Uterus (tissue), 4 donors: ENCODE results near the gene COL6A3. TPM values are rescaled to one million over a fixed set of nuclear protein-coding genes. Genes with fewer than 3 reads are reported as not detected.

Source experiments
- DNase-seq, 2 donors: peaks; one replicate each; pipeline ENCODE4 v3.0.0-alpha.2; 2019 to 2020
- H3K27ac ChIP-seq, 2 donors: fragments of 200-600 bp; sonication (generic); 1 replicate in 1 of 2; 2 replicates in 1 of 2; pipeline ENCODE4 v1.5.1; 2016 to 2018
- H3K27me3 ChIP-seq, 2 donors: fragments of 200-600 bp; sonication (generic); one replicate each; pipeline ENCODE4 v1.5.1; 2018 to 2019; ENCODE audit warnings: control low read depth in 1 of 2
- H3K36me3 ChIP-seq, 2 donors: fragments of 200-600 bp; sonication (generic); one replicate each; pipeline ENCODE4 v1.5.1; 2019; ENCODE audit warnings: control low read depth in 1 of 2
- H3K4me1 ChIP-seq, 2 donors: fragments of 200-600 bp; sonication (generic); one replicate each; pipeline ENCODE4 v1.5.1; 2018 to 2019; ENCODE audit warnings: control low read depth in 1 of 2
- H3K4me3 ChIP-seq, 2 donors: fragments of 200-600 bp; sonication (generic); 1 replicate in 1 of 2; 2 replicates in 1 of 2; pipeline ENCODE4 v1.5.1; 2018 to 2019; ENCODE audit warnings: mild to moderate bottlenecking in 1 of 2
- H3K9me3 ChIP-seq, 2 donors: fragments of 200-600 bp; sonication (generic); one replicate each; pipeline ENCODE4 v1.5.1; 2019; ENCODE audit warnings: control low read depth in 1 of 2
- CTCF ChIP-seq, 4 experiments: fragments of 200-600 bp in 2 of 4; fragments of 450-650 bp in 2 of 4; sonication (generic) in 2 of 4; IDR thresholded peaks; one replicate each; pipeline ENCODE4 v1.5.1; 2016 to 2019; ENCODE audit warnings: antibody characterized with exemption in 4 of 4, mild to moderate bottlenecking in 2 of 4, moderate library complexity in 1 of 4
- POLR2A ChIP-seq, 2 donors: fragments of 450-650 bp; IDR thresholded peaks; one replicate each; pipeline ENCODE4 v1.6.1; 2016; ENCODE audit warnings: antibody characterized with exemption in 2 of 2, mild to moderate bottlenecking in 1 of 2, moderate library complexity in 1 of 2
- intact Hi-C: fragments of 100-400 bp; cut with DNase I; formaldehyde crosslinking; loops from one replicate; pipeline ENCODE4 v1.15.1; 2023; ENCODE audit warnings: low total_unique reads
- total RNA-seq, 4 donors: library from RNA; depleted of rRNA in 3 of 4; stranded (reverse); fragments of >200 nt in 3 of 4; gene quantifications; one replicate each; pipeline versions ENCODE4 v1.1.0 to v1.2.4, GENCODE V29; 2014 to 2023
- donor health status: DM: yes; HTN: yes; CAD: no.

Gene COL6A3
- total RNA-seq, 4 donors from 2014 or later = 164 to 1,719 (median 447) TPM

GRCh38 chr2:237440819-237441281 lies 26.9 kb upstream of the COL6A3 start:
- TF ChIP-seq CTCF (IDR thresholded peaks at IDR 0.05) (no peak), POLR2A (IDR thresholded peaks at IDR 0.05) (no peak)
- Histone ChIP-seq H3K4me3 (no peak overlapping the region), H3K9me3 (no peaks in the 10 kb centered on the region), H3K36me3 (no peaks in the 10 kb centered on the region), H3K4me1 (peaks cover 0 to 6% of the 10 kb centered on the region in 2 donors), H3K27me3 (no peaks in the 10 kb centered on the region), H3K27ac (peak overlapping the region; percentile 85 to 86)
- DNase-seq = no peak
- intact Hi-C loops = no loop called here

GRCh38 chr2:237438080-237438940 lies 24.3 kb upstream of the COL6A3 start:
- peak overlapping the region; percentile 33 to 48 for H3K27ac ChIP-seq
- DNase-seq = no peak
- intact Hi-C loops = no loop called here
- peaks cover 9 to 18% of the 10 kb centered on the region in 2 donors for H3K4me1 ChIP-seq
- H3K9me3 ChIP-seq = no peaks in the 10 kb centered on the region
- no peaks in the 10 kb centered on the region for H3K36me3 ChIP-seq
- no peak for TF ChIP-seq CTCF (IDR thresholded peaks at IDR 0.05)
- no peak for TF ChIP-seq POLR2A (IDR thresholded peaks at IDR 0.05)
- no peaks in the 10 kb centered on the region for H3K27me3 ChIP-seq
- H3K4me3 ChIP-seq = no peak overlapping the region

- no peaks in the 10 kb centered on the region for H3K36me3 ChIP-seq
- TF ChIP-seq POLR2A (IDR thresholded peaks at IDR 0.05) (no peak), CTCF (IDR thresholded peaks at IDR 0.05) (no peak)
- intact Hi-C loops = no loop called here
- no peaks in the 10 kb centered on the region for H3K9me3 ChIP-seq
- H3K4me1 ChIP-seq = peaks cover 9 to 18% of the 10 kb centered on the region in 2 donors
- no peak overlapping the region for H3K4me3 ChIP-seq
- H3K27ac ChIP-seq = peak overlapping the region; percentile 33 to 48
- no peaks in the 10 kb centered on the region for H3K27me3 ChIP-seq
- DNase-seq = no peak
Observed at GRCh38 chr2:237437566-237437965, 23.6 kb upstream of the COL6A3 start.

DNA sequence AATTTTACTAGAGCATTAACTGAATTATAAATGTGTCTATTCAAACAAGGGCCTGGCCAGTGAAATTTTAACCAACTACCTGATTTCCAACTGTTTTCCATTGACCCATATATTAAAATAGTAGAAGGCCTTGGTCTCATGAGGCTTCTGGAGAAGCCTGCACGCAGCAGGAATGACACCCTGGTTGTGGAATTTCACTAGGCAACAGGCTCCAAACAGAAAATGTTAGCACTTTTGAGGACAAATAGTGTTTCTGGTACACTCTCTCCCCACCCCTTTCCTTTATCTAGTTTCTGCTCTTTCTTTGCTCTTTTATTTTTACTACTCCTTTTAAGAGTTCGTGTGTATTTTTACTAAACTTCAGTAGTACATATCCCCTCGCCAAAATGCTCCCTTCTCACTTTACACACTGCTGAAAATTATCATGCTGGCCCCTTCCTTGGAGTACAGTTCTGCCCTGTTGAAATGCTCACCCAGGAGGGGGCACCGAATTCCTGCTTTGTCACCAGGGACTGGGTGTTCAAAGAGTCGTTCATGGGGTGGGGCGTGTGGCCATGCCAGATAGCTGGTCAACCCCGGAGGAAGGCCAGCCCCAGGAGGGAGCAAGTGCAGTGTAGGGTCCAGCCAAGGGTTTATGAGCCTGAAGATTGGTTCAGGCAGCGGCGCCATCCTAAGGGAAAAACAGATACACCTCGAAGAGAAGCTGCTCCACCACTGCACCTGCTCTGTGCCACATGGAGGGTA lies 22.1 kb upstream of the COL6A3 start:
- no peak overlapping the region for H3K4me3 ChIP-seq
- peak; percentile 68 to 72 for DNase-seq
- TF ChIP-seq POLR2A (IDR thresholded peaks at IDR 0.05) = no peak
- no peak for TF ChIP-seq CTCF (IDR thresholded peaks at IDR 0.05)
- no peaks in the 10 kb centered on the region for H3K27me3 ChIP-seq
- intact Hi-C loops = no loop called here
- no peaks in the 10 kb centered on the region for H3K9me3 ChIP-seq
- H3K27ac ChIP-seq = peak overlapping the region; percentile 87 to 90
- H3K36me3 ChIP-seq = no peaks in the 10 kb centered on the region
- peaks cover 9 to 18% of the 10 kb centered on the region in 2 donors for H3K4me1 ChIP-seq

DNA sequence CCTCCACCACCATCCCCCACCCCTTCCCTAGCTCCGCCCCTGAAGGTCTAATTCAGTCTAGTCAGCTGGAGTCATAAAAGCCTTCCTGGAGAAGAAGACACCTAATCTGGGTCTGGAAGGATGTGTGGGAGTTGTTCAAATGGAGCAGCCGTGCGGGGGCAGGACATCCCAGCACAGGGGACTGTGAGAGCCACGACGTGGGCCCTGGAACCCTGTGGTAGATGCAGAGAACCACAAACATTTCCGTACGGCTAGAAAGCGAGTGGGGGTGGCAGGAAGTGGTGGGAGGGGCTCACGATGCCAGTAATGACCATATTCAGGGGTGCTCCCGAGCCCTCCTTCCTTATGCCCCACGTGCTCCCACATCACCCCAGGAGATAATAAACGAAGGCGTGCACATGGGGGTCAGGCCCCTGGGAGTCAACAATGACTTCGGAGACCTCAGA lies 20.9 kb upstream of the COL6A3 start:
- Histone ChIP-seq H3K4me1 (peaks cover 9 to 18% of the 10 kb centered on the region in 2 donors), H3K4me3 (no peak overlapping the region), H3K36me3 (no peaks in the 10 kb centered on the region), H3K27ac (peak overlapping the region; percentile 87 to 90), H3K27me3 (no peaks in the 10 kb centered on the region), H3K9me3 (no peaks in the 10 kb centered on the region)
- peak; percentile 68 to 74 for DNase-seq
- intact Hi-C loops = no loop called here
- TF ChIP-seq POLR2A (IDR thresholded peaks at IDR 0.05) (no peak), CTCF (IDR thresholded peaks at IDR 0.05) (no peak)
